Measurements from ENCODE around the gene HSD3B1.

Gene HSD3B1

GRCh38 chr1:119506941-119507340, at the start of gene HSD3B1:
Gene HSD3B1 (plus strand): TSS chr1:119507210. CDS start chr1:119507477, 267 bp downstream.
- no peak for DNase-seq (ENCODE audit: low read depth)

DNA sequence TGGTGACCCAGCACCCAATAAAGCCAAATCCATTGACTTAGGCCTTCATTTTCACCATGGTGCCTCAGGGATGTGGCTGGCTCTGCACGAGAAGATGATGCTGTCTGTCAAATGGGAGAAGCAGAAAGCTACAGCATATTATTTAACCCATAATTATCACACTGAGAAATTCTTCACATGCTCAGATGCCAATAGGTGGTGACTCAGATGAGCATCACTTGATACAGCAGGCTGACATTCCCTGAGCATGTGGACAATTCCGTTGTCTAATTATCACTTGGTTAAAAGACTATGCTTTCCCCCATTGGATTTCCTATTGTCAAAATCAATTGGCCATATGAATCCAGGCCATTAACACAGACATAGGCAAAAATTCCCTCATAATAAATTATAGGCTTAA, 44.0 kb upstream of the HSD3B1 start:
- no peak for DNase-seq (ENCODE audit: low read depth)

GRCh38 chr1:119463569-119463968, 43.4 kb upstream of the HSD3B1 start:
- DNase-seq (ENCODE audit: low read depth): no peak

DNA sequence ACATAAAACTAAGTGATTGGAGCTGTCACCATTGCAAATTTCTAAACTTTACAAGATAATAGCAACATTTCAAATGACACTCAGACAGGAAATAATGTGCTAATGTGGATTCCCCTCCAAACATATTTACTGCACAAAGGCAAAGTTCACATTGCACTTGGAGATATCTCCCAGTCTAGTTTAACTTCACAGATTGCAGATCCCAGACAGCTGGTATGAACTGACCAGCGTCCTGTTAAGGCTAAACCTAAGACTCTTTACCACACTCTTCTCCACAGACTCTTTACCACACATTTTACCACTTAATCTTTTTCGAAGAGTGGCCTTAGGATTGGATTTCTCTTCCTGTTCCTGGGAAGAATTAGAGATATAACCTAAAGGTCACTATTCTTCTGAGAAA, 40.6 kb upstream of the HSD3B1 start:
- no peak for DNase-seq (ENCODE audit: low read depth)

GRCh38 chr1:119467219-119467618, 39.8 kb upstream of the HSD3B1 start:
- no peak for DNase-seq (ENCODE audit: low read depth)

DNA sequence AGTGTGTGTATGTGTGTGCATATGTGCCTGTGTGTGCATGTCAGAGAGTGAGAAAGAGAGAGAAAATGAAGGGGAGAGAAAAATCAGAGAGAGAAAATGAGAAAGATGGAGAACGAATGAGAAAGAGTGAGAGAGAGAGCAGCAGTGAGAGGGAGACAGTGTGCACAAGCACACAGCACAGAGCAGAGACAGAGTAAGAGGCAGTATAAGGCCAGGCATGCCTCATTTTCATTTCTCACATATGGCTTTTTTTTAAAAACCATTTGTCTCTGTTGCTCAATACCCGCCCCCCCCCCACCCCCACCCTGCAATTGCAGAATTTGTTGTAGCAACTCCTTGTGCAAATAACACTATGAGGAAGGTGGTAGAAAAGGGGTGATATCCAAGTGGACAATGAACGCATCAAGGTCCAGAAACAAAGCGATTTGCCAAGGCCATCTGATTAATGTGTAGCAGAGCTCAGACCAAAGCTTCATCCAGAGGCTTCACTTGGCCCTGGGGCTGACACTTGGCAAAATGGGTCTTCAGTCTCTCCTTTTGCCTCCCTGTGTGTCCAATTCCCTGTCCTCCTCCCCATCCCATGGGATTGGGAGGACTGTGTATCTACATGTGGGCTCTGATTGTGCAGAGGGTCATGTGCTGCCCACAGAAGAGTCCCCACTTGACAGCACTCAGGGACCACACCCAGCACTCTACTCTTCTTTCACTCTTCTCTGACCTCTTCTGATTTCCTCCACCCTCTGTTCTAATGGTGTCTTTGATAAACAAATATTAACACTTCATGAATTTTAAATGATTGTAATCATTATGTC, 38.9 kb upstream of the HSD3B1 start:
- no peak for DNase-seq (ENCODE audit: low read depth)

DNA sequence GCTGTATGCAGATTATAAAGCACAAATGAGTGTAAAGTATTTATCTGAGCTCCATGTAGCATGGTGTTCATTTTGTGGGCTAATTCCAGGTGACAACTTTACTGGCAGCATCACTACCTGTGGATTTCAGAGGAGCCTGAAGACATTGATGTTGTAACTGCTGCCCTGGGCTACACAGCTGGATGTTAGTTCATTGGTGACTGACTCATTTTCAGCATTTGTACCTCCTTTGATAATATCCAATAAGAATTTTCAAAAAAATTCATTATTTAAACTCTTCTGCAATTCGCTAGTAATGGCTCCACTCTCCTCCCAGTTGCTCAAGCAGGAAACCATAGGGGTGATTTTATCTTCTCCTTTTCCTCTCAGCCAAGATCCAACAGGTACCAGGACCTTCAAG, 37.3 kb upstream of the HSD3B1 start:
- no peak for DNase-seq (ENCODE audit: low read depth)

- no peak for DNase-seq (ENCODE audit: low read depth)
Observed at GRCh38 chr1:119470377-119470776, 36.6 kb upstream of the HSD3B1 start.

- DNase-seq (ENCODE audit: low read depth): no peak
Observed at GRCh38 chr1:119470958-119471357, 36.1 kb upstream of the HSD3B1 start.

- no peak for DNase-seq (ENCODE audit: low read depth)
Observed at GRCh38 chr1:119471566-119471965, 35.4 kb upstream of the HSD3B1 start.

- no peak for DNase-seq (ENCODE audit: low read depth)
Observed at GRCh38 chr1:119472080-119472818, 34.8 kb upstream of the HSD3B1 start.

GRCh38 chr1:119472819-119473175, 34.2 kb upstream of the HSD3B1 start:
- DNase-seq (ENCODE audit: low read depth): no peak

GRCh38 chr1:119475866-119476439, 31.1 kb upstream of the HSD3B1 start:
- DNase-seq (ENCODE audit: low read depth): no peak

- no peak for DNase-seq (ENCODE audit: low read depth)
Observed at GRCh38 chr1:119477710-119478109, 29.3 kb upstream of the HSD3B1 start.

GRCh38 chr1:119480175-119480574, 26.8 kb upstream of the HSD3B1 start:
- DNase-seq (ENCODE audit: low read depth): no peak

- no peak for DNase-seq (ENCODE audit: low read depth)
Observed at GRCh38 chr1:119481951-119482350, 25.1 kb upstream of the HSD3B1 start.

- no peak for DNase-seq (ENCODE audit: low read depth)
Observed at GRCh38 chr1:119482517-119483425, 24.2 kb upstream of the HSD3B1 start.

- no peak for DNase-seq (ENCODE audit: low read depth)
Observed at GRCh38 chr1:119483441-119484200, 23.4 kb upstream of the HSD3B1 start.

DNA sequence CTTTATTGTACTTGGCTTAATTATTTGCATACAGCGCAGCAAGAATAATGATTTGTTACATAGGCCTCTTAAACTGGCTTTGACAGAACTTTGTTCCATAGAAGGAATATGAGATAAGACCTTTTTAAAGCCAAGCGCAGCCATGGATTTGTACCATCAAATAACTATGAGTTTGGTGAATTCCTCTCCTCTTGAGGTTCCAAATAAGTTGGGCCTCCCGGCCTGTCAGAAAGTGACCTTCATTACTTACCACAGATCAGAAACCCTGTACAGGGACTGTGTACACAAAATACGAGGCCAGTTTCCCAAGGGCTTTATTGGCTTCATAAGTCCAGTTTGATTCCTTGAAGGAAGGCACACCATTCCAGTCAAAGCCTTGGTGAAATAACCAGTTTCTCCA, 21.8 kb upstream of the HSD3B1 start:
- no peak for DNase-seq (ENCODE audit: low read depth)

DNA sequence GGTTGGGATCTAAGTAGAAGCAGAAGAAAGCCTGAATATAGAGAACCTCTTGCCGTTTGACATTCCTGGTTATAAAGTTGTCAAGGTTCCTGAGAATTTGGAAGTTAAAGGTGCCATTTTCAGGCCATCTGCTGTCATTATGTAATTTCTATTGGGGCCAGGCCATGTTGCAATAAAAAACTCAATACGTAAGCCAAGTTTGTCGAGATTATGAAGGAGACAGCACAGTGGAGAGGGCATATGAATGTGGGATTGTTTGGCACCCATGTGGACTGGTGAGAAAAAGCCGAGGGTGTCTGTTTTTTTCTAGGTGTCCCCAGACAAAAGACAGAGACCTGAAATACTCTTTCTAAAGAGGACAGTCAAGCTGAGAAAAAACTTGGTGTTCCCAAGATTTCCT, 18.8 kb upstream of the HSD3B1 start:
- no peak for DNase-seq (ENCODE audit: low read depth)

DNA sequence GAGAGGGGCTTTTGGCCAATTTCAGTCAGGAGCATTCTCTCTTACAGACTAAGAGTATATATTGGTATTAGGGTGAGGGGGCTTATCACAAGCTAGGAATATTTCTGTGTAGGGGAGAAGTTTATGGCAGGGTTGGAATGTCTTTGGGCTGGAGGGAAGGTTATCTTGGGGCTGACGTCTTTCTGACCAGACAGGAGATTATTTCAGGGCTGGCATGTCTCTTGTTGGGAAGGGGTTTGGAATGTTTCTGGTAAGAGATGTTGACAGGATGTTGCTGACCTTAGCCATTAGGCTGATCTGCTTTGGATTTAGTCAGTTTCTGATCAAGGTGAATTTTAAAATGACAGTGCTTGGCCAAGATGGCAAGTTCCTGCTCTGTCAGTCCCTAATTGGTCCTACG, 17.8 kb upstream of the HSD3B1 start:
- DNase-seq (ENCODE audit: low read depth): no peak

Measured in non-pigmented ciliary epithelial cell (primary cell).